CD4-positive, alpha-beta T cell (primary cell): ENCODE measurements around the gene SNTB2. TPM values are rescaled to one million over a fixed set of nuclear protein-coding genes. Genes with fewer than 3 reads are reported as not detected.

Experiments used
- ATAC-seq: fragments of 200-7000 bp; cut with Tn5 transposase; one replicate; pipeline ENCODE4 v1.10.0; 2022; ENCODE audit warnings: mild to moderate bottlenecking; ENCODE audit not compliant: poor library complexity
- CTCF ChIA-PET: fragments of 350-600 bp; sonication (Branson Sonifier 250); formaldehyde crosslinking; loops from one replicate; lab custom pipeline; 2021; ENCODE audit warnings: antibody characterized with exemption, inconsistent platforms; lab: Charles Lee
- POLR2A ChIA-PET: fragments of 350-600 bp; sonication (Branson Sonifier 250); formaldehyde crosslinking; loops from one replicate; lab custom pipeline; 2021; ENCODE audit warnings: antibody characterized with exemption, inconsistent platforms; lab: Charles Lee
- DNase-seq, 14 experiments: peaks; one replicate each; pipeline ENCODE4 v3.0.0-alpha.2; 2013 to 2020; ENCODE audit warnings: mixed read lengths in 2 of 14
- H3K27ac ChIP-seq, 2 donors: one replicate each; pipeline versions ENCODE4 v1.5.1 to v1.7.0; 2013; ENCODE audit warnings: low read length in 2 of 2, low read depth in 1 of 2, mild to moderate bottlenecking in 1 of 2
- H3K27me3 ChIP-seq, 2 experiments: 1 replicate in 1 of 2; 2 replicates in 1 of 2; pipeline versions ENCODE4 v1.6.1 to v1.7.0; 2013; ENCODE audit warnings: low read length in 2 of 2, control low read depth in 1 of 2, mild to moderate bottlenecking in 1 of 2, moderate library complexity in 1 of 2; ENCODE audit not compliant: insufficient read depth in 2 of 2, control insufficient read depth in 1 of 2
- H3K36me3 ChIP-seq: one replicate; pipeline ENCODE4 v1.6.1; 2013; ENCODE audit warnings: low read length, control low read depth; ENCODE audit not compliant: insufficient read depth
- H3K4me1 ChIP-seq: one replicate; pipeline ENCODE4 v1.6.1; 2013; ENCODE audit warnings: low read length, control low read depth; ENCODE audit not compliant: insufficient read depth
- H3K4me3 ChIP-seq: one replicate; pipeline ENCODE4 v1.5.1; 2013; ENCODE audit warnings: mild to moderate bottlenecking, low read length, moderate library complexity
- H3K9me3 ChIP-seq, 2 experiments: 1 replicate in 1 of 2; 2 replicates in 1 of 2; pipeline versions ENCODE4 v1.6.1 to v1.7.0; 2013; ENCODE audit warnings: low read length in 2 of 2, mild to moderate bottlenecking in 2 of 2, control low read depth in 1 of 2, moderate library complexity in 1 of 2; ENCODE audit not compliant: control insufficient read depth in 1 of 2, insufficient read depth in 1 of 2
- H3K27ac Mint-ChIP-seq: one replicate; pipeline ENCODE4 v1.8.0; 2020; ENCODE audit warnings: mixed read lengths
- H3K27me3 Mint-ChIP-seq: one replicate; pipeline ENCODE4 v1.8.0; 2021; ENCODE audit warnings: mixed read lengths
- H3K36me3 Mint-ChIP-seq: one replicate; pipeline ENCODE4 v1.8.0; 2021; ENCODE audit warnings: low read depth, mixed read lengths
- H3K4me1 Mint-ChIP-seq: one replicate; pipeline ENCODE4 v1.8.0; 2021; ENCODE audit warnings: low read depth, mixed read lengths
- H3K4me3 Mint-ChIP-seq: one replicate; pipeline ENCODE4 v1.8.0; 2020; ENCODE audit warnings: mild to moderate bottlenecking, mixed read lengths
- H3K9me3 Mint-ChIP-seq: one replicate; pipeline ENCODE4 v1.8.0; 2020; ENCODE audit warnings: mixed read lengths
- intact Hi-C, 2 experiments: fragments of 100-400 bp; cut with DNase I in 1 of 2; cut with micrococcal nuclease in 1 of 2; formaldehyde crosslinking; loops; one replicate each; pipeline versions ENCODE4 v1.15.1 to v1.9.0; 2023 to 2025; cut with DNase I, micrococcal nuclease
- total RNA-seq, 174 experiments: library from RNA in 2 of 174; stranded (reverse) in 2 of 174; gene quantifications; one replicate each; pipeline ENCODE4 v1.2.3 and lab custom pipeline; 2021 to 2026
- TF ChIP-seq, protein P1 (sequence below): fragments of 200-600 bp; IDR thresholded peaks from one replicate; pipeline ENCODE4 v1.8.0; 2022; ENCODE audit warnings: antibody characterized with exemption, mild to moderate bottlenecking

Gene SNTB2
- total RNA-seq, 2 experiments from 2014 or later = 10.1 to 11.4 TPM

DNA sequence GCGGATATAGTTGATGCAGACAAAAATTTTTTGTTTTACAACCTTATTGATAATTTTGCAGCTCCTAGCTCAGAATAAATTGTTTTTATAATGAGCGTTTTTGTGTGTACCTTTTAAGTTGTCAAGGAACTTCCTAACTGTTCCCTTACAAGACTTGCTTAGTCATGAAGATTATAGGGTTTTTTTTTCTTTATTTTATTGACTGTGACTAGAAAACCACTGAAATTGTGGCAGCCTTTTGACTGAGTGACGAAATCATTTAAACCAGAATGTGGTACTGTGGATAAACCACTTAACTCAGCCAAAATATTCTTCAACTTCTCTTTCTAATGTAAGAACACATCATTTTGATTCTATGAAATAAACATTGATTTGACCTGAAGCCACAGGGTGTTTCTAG lies 83.4 kb downstream of the SNTB2 start:
- no peak overlapping the region for H3K27ac Mint-ChIP-seq

DNA sequence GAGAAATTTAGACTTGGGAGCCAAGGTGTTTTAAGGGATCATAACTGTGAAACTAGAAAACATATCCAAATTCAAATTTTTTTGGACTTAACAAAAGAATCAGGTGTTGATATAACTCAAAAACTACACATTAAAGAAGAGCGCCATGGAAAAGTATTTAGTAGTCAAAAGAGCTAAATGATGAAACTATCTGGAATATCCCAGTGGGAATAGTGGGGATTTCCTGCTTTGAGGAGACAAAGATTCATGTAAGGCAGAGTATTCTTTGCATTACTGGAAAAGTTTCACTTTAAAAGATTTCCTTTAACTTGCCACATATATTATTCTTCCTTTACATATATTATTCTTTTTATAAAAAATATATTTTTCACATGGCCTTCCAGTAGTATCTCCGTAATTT lies 83.9 kb downstream of the SNTB2 start:
- H3K4me3 ChIP-seq = no peak overlapping the region
- H3K36me3 Mint-ChIP-seq = peaks cover 28% of the 10 kb centered on the region
- no peaks in the 10 kb centered on the region for H3K9me3 Mint-ChIP-seq
- H3K4me1 Mint-ChIP-seq = no peaks in the 10 kb centered on the region
- ChIA-PET POLR2A (no interaction called here), CTCF (no interaction called here)
- H3K9me3 ChIP-seq = no peaks in the 10 kb centered on the region
- TF ChIP-seq, protein P1, sequence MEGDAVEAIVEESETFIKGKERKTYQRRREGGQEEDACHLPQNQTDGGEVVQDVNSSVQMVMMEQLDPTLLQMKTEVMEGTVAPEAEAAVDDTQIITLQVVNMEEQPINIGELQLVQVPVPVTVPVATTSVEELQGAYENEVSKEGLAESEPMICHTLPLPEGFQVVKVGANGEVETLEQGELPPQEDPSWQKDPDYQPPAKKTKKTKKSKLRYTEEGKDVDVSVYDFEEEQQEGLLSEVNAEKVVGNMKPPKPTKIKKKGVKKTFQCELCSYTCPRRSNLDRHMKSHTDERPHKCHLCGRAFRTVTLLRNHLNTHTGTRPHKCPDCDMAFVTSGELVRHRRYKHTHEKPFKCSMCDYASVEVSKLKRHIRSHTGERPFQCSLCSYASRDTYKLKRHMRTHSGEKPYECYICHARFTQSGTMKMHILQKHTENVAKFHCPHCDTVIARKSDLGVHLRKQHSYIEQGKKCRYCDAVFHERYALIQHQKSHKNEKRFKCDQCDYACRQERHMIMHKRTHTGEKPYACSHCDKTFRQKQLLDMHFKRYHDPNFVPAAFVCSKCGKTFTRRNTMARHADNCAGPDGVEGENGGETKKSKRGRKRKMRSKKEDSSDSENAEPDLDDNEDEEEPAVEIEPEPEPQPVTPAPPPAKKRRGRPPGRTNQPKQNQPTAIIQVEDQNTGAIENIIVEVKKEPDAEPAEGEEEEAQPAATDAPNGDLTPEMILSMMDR = no peak
- H3K27ac Mint-ChIP-seq = no peak overlapping the region
- no peak overlapping the region for H3K27ac ChIP-seq
- intact Hi-C loops = no loop called here
- H3K4me3 Mint-ChIP-seq = no peak overlapping the region
- ATAC-seq = no peak
- DNase-seq = no peak
- no peaks in the 10 kb centered on the region for H3K27me3 ChIP-seq
- H3K4me1 ChIP-seq = no peaks in the 10 kb centered on the region
- no peaks in the 10 kb centered on the region for H3K27me3 Mint-ChIP-seq
- peaks cover 17% of the 10 kb centered on the region for H3K36me3 ChIP-seq

More for the DNA sequence above, 83.4 kb downstream of the SNTB2 start:
- Histone ChIP-seq H3K36me3 (peaks cover 17% of the 10 kb centered on the region), H3K27ac (no peak overlapping the region), H3K4me1 (no peaks in the 10 kb centered on the region), H3K27me3 (no peaks in the 10 kb centered on the region), H3K9me3 (no peaks in the 10 kb centered on the region), H3K4me3 (no peak overlapping the region)
- intact Hi-C loops = no loop called here
- Mint-ChIP-seq H3K27me3 (no peaks in the 10 kb centered on the region), H3K36me3 (peaks cover 28% of the 10 kb centered on the region), H3K4me3 (no peak overlapping the region), H3K4me1 (no peaks in the 10 kb centered on the region), H3K9me3 (no peaks in the 10 kb centered on the region)
- TF ChIP-seq, protein P1 = no peak
- ATAC-seq = no peak
- DNase-seq = no peak
- CTCF ChIA-PET = no interaction called here
- POLR2A ChIA-PET = no interaction called here

DNA sequence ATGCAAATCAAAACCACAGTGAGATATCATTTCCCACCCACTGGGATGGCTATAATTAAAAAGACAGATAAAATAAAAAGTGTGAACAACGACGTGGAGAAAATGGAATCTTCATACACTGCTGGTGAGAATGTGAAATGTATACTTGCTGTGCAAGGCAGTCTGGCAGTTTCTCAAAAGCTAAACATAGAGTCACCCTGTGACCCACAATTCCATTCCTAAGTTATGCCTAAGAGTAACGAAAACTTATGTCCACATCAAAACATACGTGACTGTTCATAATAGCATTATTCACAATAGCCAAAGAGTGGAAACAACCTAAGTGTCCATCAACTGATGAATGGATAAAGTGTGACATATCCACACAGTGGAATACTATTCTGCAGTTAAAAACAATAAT lies 86.0 kb downstream of the SNTB2 start:
- Mint-ChIP-seq H3K4me3 (no peak overlapping the region), H3K27me3 (no peaks in the 10 kb centered on the region), H3K27ac (no peak overlapping the region), H3K4me1 (no peaks in the 10 kb centered on the region), H3K9me3 (no peaks in the 10 kb centered on the region), H3K36me3 (peaks cover 28% of the 10 kb centered on the region)
- DNase-seq (no peak), ATAC-seq (no peak)
- no peak overlapping the region for H3K27ac ChIP-seq
- intact Hi-C loops = no loop called here
- H3K36me3 ChIP-seq = peaks cover 17% of the 10 kb centered on the region
- H3K4me1 ChIP-seq = no peaks in the 10 kb centered on the region
- POLR2A ChIA-PET = no interaction called here
- no peak overlapping the region for H3K4me3 ChIP-seq
- no peaks in the 10 kb centered on the region for H3K9me3 ChIP-seq
- TF ChIP-seq, protein P1 = no peak
- no peaks in the 10 kb centered on the region for H3K27me3 ChIP-seq
- CTCF ChIA-PET = no interaction called here
